Smooth muscle cell (in vitro differentiated cells): ENCODE results near the gene KLF4. TPM values are rescaled to one million over a fixed set of nuclear protein-coding genes. Genes with fewer than 3 reads are reported as not detected.

Source experiments
- DNase-seq: peaks from one replicate; lab custom pipeline; 2025; ENCODE audit not compliant: unreplicated experiment; lab: John Stamatoyannopoulos, UW
- H2AFZ ChIP-seq: fragments of 200-600 bp; sonication (generic); 2 replicates; pipeline ENCODE4 v1.6.0; 2016; ENCODE audit warnings: antibody characterized with exemption, low read depth, mild to moderate bottlenecking
- H3F3A ChIP-seq: fragments of 200-600 bp; sonication (generic); 2 replicates; pipeline ENCODE4 v1.6.0; 2017; ENCODE audit warnings: antibody characterized with exemption, low read depth
- H3K27ac ChIP-seq: fragments of 200-600 bp; sonication (generic); 2 replicates; pipeline ENCODE4 v1.5.1; 2016; ENCODE audit warnings: low read depth, mild to moderate bottlenecking
- H3K27me3 ChIP-seq: fragments of 200-600 bp; sonication (generic); 2 replicates; pipeline ENCODE4 v1.6.1; 2016; ENCODE audit warnings: low read depth, mild to moderate bottlenecking
- H3K36me3 ChIP-seq: fragments of 200-600 bp; sonication (generic); 2 replicates; pipeline ENCODE4 v1.5.1; 2016; ENCODE audit warnings: low read depth
- H3K4me1 ChIP-seq: fragments of 200-600 bp; sonication (generic); 2 replicates; pipeline ENCODE4 v1.5.1; 2016; ENCODE audit warnings: low read depth
- H3K4me2 ChIP-seq: fragments of 200-600 bp; sonication (generic); 2 replicates; pipeline ENCODE4 v1.6.0; 2016; ENCODE audit warnings: mild to moderate bottlenecking
- H3K4me3 ChIP-seq: fragments of 200-600 bp; sonication (generic); 2 replicates; pipeline ENCODE4 v1.5.1; 2016; ENCODE audit warnings: mild to moderate bottlenecking
- H3K79me2 ChIP-seq: fragments of 200-600 bp; sonication (generic); 2 replicates; pipeline ENCODE4 v1.6.0; 2016; ENCODE audit warnings: low read depth, mild to moderate bottlenecking
- H3K9ac ChIP-seq: fragments of 200-600 bp; sonication (generic); 2 replicates; pipeline ENCODE4 v1.6.0; 2016; ENCODE audit warnings: low read depth
- H3K9me3 ChIP-seq: fragments of 200-600 bp; sonication (generic); replicated peaks from 2 replicates; pipeline ENCODE4 v1.5.1; 2016; ENCODE audit warnings: low read depth
- H4K20me1 ChIP-seq: fragments of 200-600 bp; sonication (generic); 2 replicates; pipeline ENCODE4 v1.6.0; 2016; ENCODE audit warnings: low read depth
- CTCF ChIP-seq: fragments of 200-600 bp; sonication (generic); IDR thresholded peaks from 2 replicates; pipeline ENCODE4 v1.5.1; 2017; ENCODE audit warnings: borderline replicate concordance, mild to moderate bottlenecking, antibody characterized with exemption; ENCODE audit not compliant: insufficient read depth, poor library complexity, severe bottlenecking
- WGBS: methylation state at CpG from one replicate; pipeline ENCODE4 v1.1.7; 2016; ENCODE audit warnings: low lambda C conversion rate; 5-methylcytosine and 5-hydroxymethylcytosine counted together
- polyA plus RNA-seq: library from polyadenylated mRNA; unstranded; fragments of >200 nt; fragmentation: Nextera tagmentation; extraction: Ambion mirVana; gene quantifications from 2 replicates; pipeline ENCODE4 v1.2.1, GENCODE V29; 2016
- total RNA-seq: library from RNA; depleted of rRNA; stranded (reverse); fragments of >200 nt; gene quantifications from 2 replicates; pipeline ENCODE4 v1.2.3, GENCODE V29; 2014

KLF4 gene
- total and polyA plus RNA-seq, 2 experiments from 2014 or later: 5.1 to 43.6 TPM

- Histone ChIP-seq H3K4me3 (no peak overlapping the region), H3K27ac (no peak overlapping the region), H3K27me3 (no peaks in the 10 kb centered on the region), H3K36me3 (no peaks in the 10 kb centered on the region), H2AFZ (no peak overlapping the region), H3K4me2 (no peak overlapping the region), H3K9ac (no peak overlapping the region), H4K20me1 (no peaks in the 10 kb centered on the region), H3K4me1 (peaks cover 4% of the 10 kb centered on the region), H3K9me3 (no peaks in the 10 kb centered on the region), H3K79me2 (no peaks in the 10 kb centered on the region), H3F3A (peaks cover 7% of the 10 kb centered on the region)
- TF ChIP-seq CTCF: no peak
- DNase-seq: no peak
These were observed 25.1 kb downstream of the KLF4 start for GRCh38 chr9:107464516-107464915.

GRCh38 chr9:107462691-107463090, 26.9 kb downstream of the KLF4 start:
- no peak for DNase-seq
- no peak overlapping the region for H3K9ac ChIP-seq
- no peak overlapping the region for H3K27ac ChIP-seq
- H3K79me2 ChIP-seq: no peaks in the 10 kb centered on the region
- H3K4me2 ChIP-seq: peak overlapping the region; percentile 9
- no peaks in the 10 kb centered on the region for H3K27me3 ChIP-seq
- H3K36me3 ChIP-seq: no peaks in the 10 kb centered on the region
- TF ChIP-seq CTCF: no peak
- no peak overlapping the region for H3K4me3 ChIP-seq
- 54% methylated on average over 4 of the region's 4 CpGs for WGBS
- peaks cover 7% of the 10 kb centered on the region for H3F3A ChIP-seq
- H2AFZ ChIP-seq: no peak overlapping the region
- H3K9me3 ChIP-seq: no peaks in the 10 kb centered on the region
- H3K4me1 ChIP-seq: peaks cover 4% of the 10 kb centered on the region
- H4K20me1 ChIP-seq: no peaks in the 10 kb centered on the region

- H2AFZ ChIP-seq: no peak overlapping the region
- H3K9me3 ChIP-seq: no peaks in the 10 kb centered on the region
- peaks cover 3% of the 10 kb centered on the region for H3K4me1 ChIP-seq
- H3K4me3 ChIP-seq: no peak overlapping the region
- TF ChIP-seq CTCF: no peak
- H3K36me3 ChIP-seq: no peaks in the 10 kb centered on the region
- no peak overlapping the region for H3K27ac ChIP-seq
- no peaks in the 10 kb centered on the region for H3F3A ChIP-seq
- no peaks in the 10 kb centered on the region for H4K20me1 ChIP-seq
- DNase-seq: no peak
- H3K27me3 ChIP-seq: no peaks in the 10 kb centered on the region
- H3K9ac ChIP-seq: no peak overlapping the region
- no peak overlapping the region for H3K4me2 ChIP-seq
- 70% methylated on average over 6 of the region's 6 CpGs for WGBS
- H3K79me2 ChIP-seq: no peaks in the 10 kb centered on the region
These were observed 29.2 kb downstream of the KLF4 start for GRCh38 chr9:107460153-107461023.
